Activated T-cell treated with anti-CD3 and anti-CD28 coated beads for 1 hour (primary cell): ENCODE measurements around the gene OR5K4.

Experiments used
- DNase-seq: peaks from one replicate; pipeline ENCODE4 v3.0.0-alpha.2; 2020; ENCODE audit warnings: low read depth

OR5K4 gene

GRCh38 chr3:98353554-98353953 lies at the start of gene OR5K4:
OR5K4 (plus strand) TSS chr3:98353854; CDS start chr3:98353854, 0 bp downstream.
- DNase-seq, result no peak

GRCh38 chr3:98322101-98322500 lies 31.6 kb upstream of the OR5K4 start:
- no peak for DNase-seq

- DNase-seq, result no peak
Measured at GRCh38 chr3:98322686-98323085, 31.0 kb upstream of the OR5K4 start.

GRCh38 chr3:98323425-98323824 lies 30.2 kb upstream of the OR5K4 start:
- DNase-seq, result no peak

- no peak for DNase-seq
Measured at GRCh38 chr3:98325055-98325454, 28.6 kb upstream of the OR5K4 start.

- DNase-seq, result no peak
Measured at GRCh38 chr3:98326105-98326893, 27.4 kb upstream of the OR5K4 start.

GRCh38 chr3:98326945-98327344 lies 26.7 kb upstream of the OR5K4 start:
- no peak for DNase-seq

GRCh38 chr3:98328933-98329332 lies 24.7 kb upstream of the OR5K4 start:
- DNase-seq, result no peak

GRCh38 chr3:98329392-98330124 lies 24.1 kb upstream of the OR5K4 start:
- peak; percentile 19 for DNase-seq

GRCh38 chr3:98331329-98331728 lies 22.3 kb upstream of the OR5K4 start:
- no peak for DNase-seq

- DNase-seq, result no peak
Measured at GRCh38 chr3:98333989-98334606, 19.6 kb upstream of the OR5K4 start.

- DNase-seq, result no peak
Measured at GRCh38 chr3:98339031-98339430, 14.6 kb upstream of the OR5K4 start.

GRCh38 chr3:98341758-98342157 lies 11.9 kb upstream of the OR5K4 start:
- DNase-seq, result no peak

- no peak for DNase-seq
Measured at GRCh38 chr3:98343647-98344507, 9.8 kb upstream of the OR5K4 start.

- no peak for DNase-seq
Measured at GRCh38 chr3:98350082-98350481, 3.6 kb upstream of the OR5K4 start.

- no peak for DNase-seq
Measured at GRCh38 chr3:98359250-98359649, 5.6 kb downstream of the OR5K4 start.

- DNase-seq, result no peak
Measured at GRCh38 chr3:98359993-98360675, 6.5 kb downstream of the OR5K4 start.

GRCh38 chr3:98360681-98361080 lies 7.0 kb downstream of the OR5K4 start:
- DNase-seq, result no peak

- no peak for DNase-seq
Measured at GRCh38 chr3:98361289-98361688, 7.6 kb downstream of the OR5K4 start.

GRCh38 chr3:98367464-98368246 lies 14.0 kb downstream of the OR5K4 start:
- DNase-seq, result no peak

GRCh38 chr3:98371186-98371585 lies 17.5 kb downstream of the OR5K4 start:
- DNase-seq, result no peak
